ENCODE results near the gene SAMSN1.
"Not testable (repeated sequence)": the region's sequence is repeated elsewhere in the genome, so short reads cannot be mapped to it uniquely, and the experiment has no call there.

SAMSN1 gene

GRCh38 chr21:14527696-14528652 lies 18.1 kb downstream of the SAMSN1 start:
- DNase-seq (ENCODE audit: low read depth): no peak

DNA sequence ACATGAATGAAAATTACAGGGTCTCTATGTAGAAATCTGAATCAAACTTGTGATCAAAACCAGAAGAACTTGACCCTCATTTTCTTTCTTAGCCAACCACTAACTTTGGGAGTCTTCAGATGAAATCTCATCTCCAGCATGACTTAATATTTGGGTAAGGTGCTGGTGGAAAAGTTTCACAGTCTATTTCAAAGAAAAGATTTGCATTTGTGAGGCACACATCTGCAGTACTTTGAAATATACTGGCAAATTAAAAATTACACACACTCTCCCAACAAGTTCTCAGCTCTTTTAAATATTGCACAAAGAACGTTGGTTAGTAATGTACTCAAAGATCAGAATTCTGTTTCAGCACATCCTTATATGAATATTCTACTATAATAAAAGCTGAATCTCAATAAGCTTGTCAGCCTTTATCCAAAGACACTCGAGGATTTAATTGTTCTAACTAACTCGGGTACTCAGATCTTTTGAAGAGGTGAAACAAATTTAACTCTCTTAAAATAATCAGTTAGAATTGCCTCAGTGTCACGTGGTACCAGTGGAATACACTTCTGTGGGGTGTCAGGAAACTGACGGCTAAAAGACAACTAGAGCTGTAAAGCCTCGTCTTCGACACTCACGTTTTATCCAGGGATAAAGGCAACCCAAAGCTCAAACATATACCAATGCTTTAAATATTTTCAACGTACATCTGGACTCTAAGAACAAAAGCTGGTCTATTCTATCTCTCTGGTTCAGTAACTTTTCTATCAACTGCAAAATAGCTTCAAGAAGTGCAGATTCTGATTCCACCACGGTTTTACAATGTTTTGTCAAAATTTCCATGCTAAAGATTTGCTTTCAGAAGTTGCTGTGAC lies 19.0 kb downstream of the SAMSN1 start:
- DNase-seq (ENCODE audit: low read depth): no peak

- no peak for DNase-seq (ENCODE audit: low read depth)
These were observed 19.9 kb downstream of the SAMSN1 start for GRCh38 chr21:14526199-14526598.

DNA sequence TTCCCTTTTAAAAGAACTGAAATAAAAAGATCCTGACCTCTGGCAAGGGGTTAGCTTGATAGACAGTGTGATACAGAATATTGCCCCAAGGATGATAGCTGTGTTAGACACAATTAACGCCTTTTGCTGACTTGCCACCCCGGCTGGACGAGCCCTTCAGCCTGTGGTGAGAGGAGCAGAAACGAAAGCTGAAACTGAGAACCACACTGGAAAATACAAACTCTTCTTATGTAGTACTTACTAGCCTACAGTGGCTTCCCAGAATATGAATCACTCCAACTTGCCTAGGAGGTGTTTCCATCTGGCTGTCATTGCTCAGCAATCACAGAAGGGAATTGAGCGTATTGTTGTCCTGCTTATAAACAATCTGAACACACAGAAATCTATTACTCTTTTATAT lies 22.9 kb downstream of the SAMSN1 start:
- no peak for DNase-seq (ENCODE audit: low read depth)

DNA sequence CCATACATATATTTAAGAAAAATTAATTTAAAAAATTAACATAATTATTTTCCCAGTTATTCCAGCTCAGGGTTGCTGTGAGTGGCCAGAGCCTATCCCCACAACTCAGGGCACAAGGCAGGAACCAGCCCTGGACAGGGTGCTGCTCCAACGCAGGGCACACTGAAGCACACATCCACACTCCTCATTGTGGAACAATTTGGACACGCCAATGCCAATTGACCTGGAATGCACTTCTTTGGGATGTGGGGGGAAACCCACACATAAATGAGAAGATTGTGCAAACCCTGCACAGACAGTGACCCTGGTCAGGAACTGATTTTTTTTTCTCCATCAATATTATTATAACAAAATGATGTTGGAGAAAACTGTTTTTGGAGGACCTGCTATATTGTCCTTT lies 23.4 kb downstream of the SAMSN1 start:
- no peak for DNase-seq (ENCODE audit: low read depth)

DNA sequence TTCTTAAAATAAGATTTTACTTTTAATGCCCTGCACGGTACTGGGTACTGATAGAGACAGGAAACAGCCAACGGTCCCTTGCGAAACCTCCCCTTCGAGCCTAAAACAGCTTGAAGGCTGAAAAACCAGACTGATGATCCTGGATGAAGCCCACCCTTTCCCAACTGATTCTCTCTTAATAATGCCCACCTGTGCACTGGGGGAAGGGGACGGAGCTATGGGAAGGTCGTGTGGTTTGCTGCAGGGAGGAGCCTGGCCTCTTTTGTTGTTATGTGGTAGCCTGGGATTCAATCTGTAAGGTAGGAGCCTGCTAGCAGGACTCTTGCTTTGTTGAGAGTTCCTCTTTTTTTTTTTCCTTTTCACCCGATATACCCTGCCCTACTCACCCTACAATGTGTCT lies 25.6 kb downstream of the SAMSN1 start:
- DNase-seq (ENCODE audit: low read depth): no peak

DNA sequence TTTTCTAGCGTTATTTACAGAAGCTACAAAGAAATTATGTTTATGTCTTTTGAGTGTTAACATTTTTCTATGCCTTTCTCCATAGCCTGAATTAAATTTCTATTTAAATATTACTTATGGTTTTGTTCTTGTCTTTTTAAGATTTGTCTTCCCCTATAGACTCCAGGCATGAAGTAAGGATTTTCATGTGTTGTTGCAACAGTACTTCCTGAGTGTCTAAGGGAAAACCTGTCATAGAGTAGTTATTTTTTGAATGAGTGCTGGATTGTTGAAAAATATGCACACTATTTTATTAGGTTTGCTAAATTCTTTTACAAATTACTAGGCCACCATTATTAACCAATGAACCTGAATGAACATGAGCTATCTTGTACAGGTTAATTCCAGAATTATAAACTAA lies 27.1 kb downstream of the SAMSN1 start:
- no peak for DNase-seq (ENCODE audit: low read depth)

- no peak for DNase-seq (ENCODE audit: low read depth)
These were observed 32.3 kb downstream of the SAMSN1 start for GRCh38 chr21:14513804-14514203.

DNA sequence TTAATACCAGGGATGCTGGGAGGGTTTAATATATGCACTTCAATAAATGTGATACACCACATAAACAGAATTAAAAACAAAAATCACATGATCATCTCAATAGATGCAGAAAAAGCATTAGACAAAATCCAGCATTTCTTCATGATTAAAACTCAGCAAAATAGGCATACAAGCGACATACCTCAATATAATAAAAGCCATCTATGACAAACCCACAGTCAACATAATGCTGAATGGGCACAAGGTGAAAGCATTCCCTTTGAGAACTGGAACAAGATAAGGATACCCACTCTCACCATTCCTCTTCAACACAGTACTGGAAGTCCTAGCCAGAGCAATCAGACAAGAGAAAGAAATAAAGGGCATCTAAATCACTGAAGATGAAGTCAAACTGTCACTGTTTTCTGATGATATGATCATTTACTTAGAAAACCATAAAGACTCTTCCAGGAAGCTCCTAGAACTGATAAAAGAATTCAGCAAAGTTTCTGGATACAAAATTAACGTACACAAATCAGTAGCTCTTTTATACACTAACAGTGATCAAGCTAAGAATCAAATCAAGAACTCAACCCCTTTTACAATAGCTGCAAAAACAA lies 39.2 kb downstream of the SAMSN1 start:
- not testable (repeated sequence) for DNase-seq (ENCODE audit: low read depth)

DNA sequence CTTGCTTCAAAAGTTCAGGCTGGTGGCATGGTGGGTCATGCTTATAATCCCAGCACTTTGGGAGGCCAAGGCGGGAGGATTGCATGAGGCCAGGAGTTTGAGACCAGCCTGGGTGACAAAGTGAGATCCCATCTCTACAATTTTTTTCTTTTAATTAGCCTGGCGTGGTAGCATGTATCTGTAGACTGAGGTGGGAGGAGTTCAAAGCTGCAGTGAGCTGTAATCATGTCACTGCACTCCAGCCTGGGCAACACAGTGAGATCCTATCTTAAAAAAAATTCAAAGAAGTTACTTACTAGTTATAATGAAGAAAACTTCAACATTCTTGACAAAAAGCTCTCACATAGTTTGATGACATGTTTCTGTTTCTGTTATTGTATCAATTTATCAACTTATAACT lies 45.2 kb downstream of the SAMSN1 start:
- no peak for DNase-seq (ENCODE audit: low read depth)

GRCh38 chr21:14499316-14499715 lies 46.8 kb downstream of the SAMSN1 start:
- DNase-seq (ENCODE audit: low read depth): no peak

DNA sequence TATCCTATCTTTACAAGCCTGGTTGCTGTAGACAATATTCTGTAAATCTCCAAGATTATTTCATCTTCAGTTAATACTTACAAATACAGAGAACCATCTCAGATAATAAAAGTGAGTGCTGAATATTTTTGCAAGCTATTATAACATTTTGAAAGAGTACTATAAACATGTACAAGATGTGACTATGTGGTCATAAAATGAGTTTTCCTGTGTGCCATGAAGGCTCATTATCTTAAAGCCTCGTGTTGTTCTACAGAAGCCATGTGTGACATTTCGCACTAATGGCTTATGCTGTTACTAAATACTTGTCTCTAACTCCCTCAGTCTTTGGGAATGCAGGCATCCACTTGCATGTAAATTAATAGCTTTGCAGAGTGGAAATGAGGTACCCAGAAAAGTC lies 48.3 kb downstream of the SAMSN1 start:
- DNase-seq (ENCODE audit: low read depth): no peak

DNA sequence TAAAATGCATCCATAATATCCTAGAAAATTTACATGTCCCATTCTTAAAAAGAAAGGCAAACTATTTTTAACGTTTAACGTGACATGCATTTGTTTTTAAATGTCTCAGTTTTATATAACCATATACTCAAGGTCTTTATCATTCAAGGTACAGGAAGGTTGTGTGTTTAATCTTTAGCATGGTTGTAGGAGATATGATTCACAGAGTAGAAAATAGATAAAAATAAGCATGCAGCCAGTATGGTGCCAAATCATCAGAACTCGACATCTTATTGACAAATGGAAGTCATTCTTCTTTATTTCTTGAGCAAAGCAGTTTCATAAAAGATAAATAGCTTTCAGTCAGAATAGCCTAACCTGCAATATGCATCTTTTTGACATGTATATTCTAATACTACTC lies 51.0 kb downstream of the SAMSN1 start:
- no peak for DNase-seq (ENCODE audit: low read depth)

DNA sequence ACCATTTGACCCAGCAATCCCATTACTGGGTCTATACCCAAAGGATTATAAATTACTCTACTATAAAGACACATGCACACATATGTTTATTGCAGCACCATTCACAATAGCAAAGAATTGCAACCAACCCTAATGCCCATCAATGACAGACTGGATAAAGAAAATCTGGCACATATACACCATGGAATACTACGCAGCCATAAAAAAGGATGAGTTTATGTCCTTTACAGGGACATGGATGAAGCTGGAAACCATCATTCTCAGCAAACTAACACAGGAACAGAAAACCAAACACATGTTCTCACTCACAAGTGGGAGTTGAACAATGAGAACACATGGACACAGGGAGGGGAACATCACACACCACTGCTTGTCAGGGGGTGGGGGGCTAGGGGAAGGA lies 51.9 kb downstream of the SAMSN1 start:
- DNase-seq (ENCODE audit: low read depth): not testable (repeated sequence)

- no peak for DNase-seq (ENCODE audit: low read depth)
These were observed 52.4 kb downstream of the SAMSN1 start for GRCh38 chr21:14493731-14494130.

- DNase-seq (ENCODE audit: low read depth): no peak
These were observed 53.2 kb downstream of the SAMSN1 start for GRCh38 chr21:14492931-14493330.

DNA sequence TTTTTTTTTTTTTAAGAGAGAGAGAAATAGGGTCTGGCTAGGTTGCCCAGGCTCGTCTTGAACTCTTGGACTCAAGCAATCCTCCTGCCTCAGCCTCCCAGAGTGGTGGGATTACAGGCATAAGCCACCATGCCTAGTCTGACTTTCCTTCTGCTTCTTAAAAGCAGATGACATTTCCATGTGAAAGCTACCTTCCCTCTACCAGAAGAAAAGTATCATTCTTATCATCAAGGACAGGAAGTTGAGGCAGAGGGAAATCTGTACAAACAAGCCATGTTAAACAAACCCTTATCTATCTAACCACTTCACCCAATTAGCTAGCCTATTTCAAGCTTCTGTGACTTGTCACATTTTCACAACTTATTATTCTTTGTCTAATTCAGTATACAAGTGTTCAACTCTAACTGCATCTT lies 54.8 kb downstream of the SAMSN1 start:
- no peak for DNase-seq (ENCODE audit: low read depth)

DNA sequence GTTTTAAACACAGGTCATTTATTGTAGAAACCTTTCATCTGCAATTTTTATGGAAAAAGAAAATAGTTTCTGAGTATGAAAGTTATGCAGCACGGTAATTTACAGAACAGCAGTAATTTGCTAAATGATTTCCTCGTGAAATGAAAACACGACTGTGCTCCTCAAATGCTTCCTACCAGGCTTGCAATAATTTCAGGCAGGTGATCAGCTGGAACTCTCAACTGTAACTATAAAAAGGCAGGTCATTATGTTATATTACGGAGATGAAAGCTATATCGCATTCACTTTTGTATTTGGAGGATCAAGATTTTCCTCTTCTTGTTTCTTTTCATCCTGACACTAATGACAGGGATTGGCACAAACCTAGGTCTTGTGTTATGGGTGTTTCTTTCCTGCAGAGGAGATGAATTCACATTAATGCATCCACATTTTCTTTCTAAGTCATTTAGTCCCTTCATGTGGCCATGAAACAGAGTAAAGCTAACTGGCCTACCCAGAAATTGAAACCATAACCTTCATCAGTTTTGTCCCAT lies 57.4 kb downstream of the SAMSN1 start:
- no peak for DNase-seq (ENCODE audit: low read depth)

GRCh38 chr21:14487490-14488432 lies 58.4 kb downstream of the SAMSN1 start:
- no peak for DNase-seq (ENCODE audit: low read depth)

GRCh38 chr21:14486869-14487268 lies 59.2 kb downstream of the SAMSN1 start:
- no peak for DNase-seq (ENCODE audit: low read depth)

All from non-pigmented ciliary epithelial cell (primary cell).